GM12878 (cell line): ENCODE results near the gene MCCD1. TPM values are rescaled to one million over a fixed set of nuclear protein-coding genes. Genes with fewer than 3 reads are reported as not detected.

ENCODE experiments used
- ATAC-seq: fragments of 200-7000 bp; cut with Tn5 transposase; 3 replicates; pipeline ENCODE4 v1.9.1; 2020; ENCODE audit warnings: mild to moderate bottlenecking, moderate library complexity
- BruUV-seq: library from RNA; stranded (reverse); fragments of 400-500 nt; replicated peaks from 2 replicates; lab custom pipeline; 2021; lab: Mats Ljungman, UMichigan
- CTCF ChIA-PET: fragments of 300-600 bp; sonication (Branson Sonifier 250); formaldehyde crosslinking; extraction: SDS; loops from one replicate; lab custom pipeline; 2021; ENCODE audit warnings: inconsistent platforms; lab: Yijun Ruan, JAX
- POLR2A ChIA-PET: fragments of 350-600 bp; formaldehyde crosslinking; extraction: SDS; loops from one replicate; lab custom pipeline; 2021; ENCODE audit warnings: inconsistent platforms; lab: Charles Lee
- RAD21 ChIA-PET: fragments of 300-600 bp; sonication (Branson Sonifier 250); formaldehyde crosslinking; loops from one replicate; lab custom pipeline; 2023; ENCODE audit warnings: antibody characterized with exemption; ENCODE audit not compliant: unreplicated experiment; lab: Charles Lee
- SMC1A ChIA-PET: fragments of 300-600 bp; sonication (Branson Sonifier 250); formaldehyde crosslinking; loops from one replicate; lab custom pipeline; 2023; ENCODE audit not compliant: unreplicated experiment, uncharacterized antibody; lab: Charles Lee
- DNase-seq: peaks from one replicate; pipeline ENCODE4 v3.0.0-alpha.2; 2011; ENCODE audit warnings: low read depth, low spot score
- FAIRE-seq: peaks from 3 replicates; lab custom pipeline; 2011; peaks lifted over from hg19 to GRCh38; lab: Jason Lieb, UNC
- H2AFZ ChIP-seq: 2 replicates; pipeline ENCODE4 v1.6.0; 2011; ENCODE audit warnings: low read depth, low read length, control low read depth; ENCODE audit not compliant: control insufficient read depth
- H3K27ac ChIP-seq: 2 replicates; pipeline ENCODE4 v1.5.1; 2011; ENCODE audit warnings: control low read depth; ENCODE audit not compliant: control insufficient read depth, insufficient read depth
- H3K27me3 ChIP-seq, 2 experiments: replicated peaks in 1 of 2; 2 replicates each; pipeline versions ENCODE4 v1.6.0 to v1.6.1; 2011; ENCODE audit warnings: low read length in 1 of 2; ENCODE audit not compliant: control insufficient read depth in 2 of 2, insufficient read depth in 2 of 2
- H3K36me3 ChIP-seq, 2 experiments: 2 replicates each; pipeline ENCODE4 v1.5.1; 2011; ENCODE audit warnings: low read length in 1 of 2; ENCODE audit not compliant: control insufficient read depth in 2 of 2, insufficient read depth in 2 of 2
- H3K4me1 ChIP-seq: 2 replicates; pipeline ENCODE4 v1.6.1; 2011; ENCODE audit warnings: mild to moderate bottlenecking, low read length, moderate library complexity, mixed read lengths; ENCODE audit not compliant: control insufficient read depth, insufficient read depth
- H3K4me2 ChIP-seq: 2 replicates; pipeline ENCODE4 v1.6.0; 2011; ENCODE audit warnings: control low read depth; ENCODE audit not compliant: control insufficient read depth, insufficient read depth
- H3K4me3 ChIP-seq: fragments of 200-600 bp; sonication (generic); 2 replicates; pipeline ENCODE4 v1.5.1; 2016
- H3K79me2 ChIP-seq: 2 replicates; pipeline ENCODE4 v1.6.0; 2011; ENCODE audit warnings: low read length; ENCODE audit not compliant: control insufficient read depth, insufficient read depth
- H3K9ac ChIP-seq: 2 replicates; pipeline ENCODE4 v1.8.0; 2011; ENCODE audit warnings: low read length, control low read depth, mixed read lengths; ENCODE audit not compliant: control insufficient read depth, insufficient read depth
- H3K9me3 ChIP-seq: replicated peaks from 3 replicates; pipeline ENCODE4 v1.5.1; 2011; ENCODE audit warnings: mild to moderate bottlenecking, low read length; ENCODE audit not compliant: control insufficient read depth, insufficient read depth
- H4K20me1 ChIP-seq: 2 replicates; pipeline ENCODE4 v1.6.0; 2011; ENCODE audit not compliant: control insufficient read depth, insufficient read depth
- CBX3 ChIP-seq: fragments of 200-600 bp; sonication (generic); IDR thresholded peaks from 2 replicates; pipeline ENCODE4 v1.6.1; 2016; ENCODE audit warnings: low read depth, borderline replicate concordance
- CHD1 ChIP-seq: IDR thresholded peaks from 2 replicates; pipeline ENCODE4 v1.6.1; 2012; ENCODE audit warnings: low read depth, low read length, improper control_type of control experiment
- DPF2 ChIP-seq: fragments of 450-650 bp; IDR thresholded peaks from 2 replicates; pipeline ENCODE4 v1.6.1; 2017; ENCODE audit warnings: mild to moderate bottlenecking
- ESRRA ChIP-seq: IDR thresholded peaks from 2 replicates; pipeline ENCODE4 v1.6.1; 2012; ENCODE audit warnings: mild to moderate bottlenecking, low read length, improper control_type of control experiment
- FOXK2 ChIP-seq: fragments of 450-650 bp; IDR thresholded peaks from 2 replicates; pipeline ENCODE4 v1.6.1; 2017; ENCODE audit warnings: mild to moderate bottlenecking, moderate library complexity
- HDAC6 ChIP-seq: fragments of 200-600 bp; sonication (generic); IDR thresholded peaks from one replicate; pipeline ENCODE4 v1.8.0; 2017; ENCODE audit warnings: antibody characterized with exemption; ENCODE audit not compliant: unreplicated experiment
- MYC ChIP-seq: IDR thresholded peaks from 2 replicates; pipeline ENCODE4 v1.6.1; 2011; ENCODE audit warnings: mild to moderate bottlenecking, low read length, moderate library complexity, inconsistent platforms; ENCODE audit not compliant: insufficient read depth, insufficient replicate concordance, insufficient read length, severe bottlenecking
- NFYB ChIP-seq: IDR thresholded peaks from 2 replicates; pipeline ENCODE4 v1.6.1; 2011; ENCODE audit warnings: low read depth, mild to moderate bottlenecking, low read length, improper control_type of control experiment, moderate library complexity; ENCODE audit not compliant: insufficient read depth
- NR2C1 ChIP-seq: fragments of 450-650 bp; IDR thresholded peaks from 2 replicates; pipeline ENCODE4 v1.6.1; 2017; ENCODE audit warnings: antibody characterized with exemption, mild to moderate bottlenecking, moderate library complexity
- RBBP5 ChIP-seq: fragments of 200-600 bp; sonication (generic); conservative IDR thresholded peaks from 2 replicates; pipeline ENCODE4 v1.6.1; 2016
- SIN3A ChIP-seq: IDR thresholded peaks from 2 replicates; pipeline ENCODE4 v1.6.1; 2012; ENCODE audit warnings: low read depth, low read length, improper control_type of control experiment
- SIX5 ChIP-seq: IDR thresholded peaks from 2 replicates; pipeline ENCODE4 v1.6.1; 2011; ENCODE audit warnings: mild to moderate bottlenecking, low read depth, low read length, moderate library complexity; ENCODE audit not compliant: severe bottlenecking
- SMARCA5 ChIP-seq: fragments of 450-650 bp; IDR thresholded peaks from 2 replicates; pipeline ENCODE4 v1.6.1; 2017; ENCODE audit warnings: mild to moderate bottlenecking
- SRF ChIP-seq, 2 experiments: IDR thresholded peaks; 2 replicates each; pipeline ENCODE4 v1.6.1; 2011; ENCODE audit warnings: low read depth in 2 of 2, low read length in 2 of 2, mild to moderate bottlenecking in 1 of 2, moderate library complexity in 1 of 2
- STAT1 ChIP-seq: fragments of 450-650 bp; conservative IDR thresholded peaks from 2 replicates; pipeline ENCODE4 v1.6.1; 2014; ENCODE audit warnings: antibody characterized with exemption, mild to moderate bottlenecking
- WGBS: methylation state at CpG from one replicate; pipeline ENCODE4 v1.1.6; 2016; ENCODE audit warnings: low lambda C conversion rate; ENCODE audit not compliant: insufficient replicate concordance, insufficient coverage; ENCODE audit errors: missing lambda C conversion rate; 5-methylcytosine and 5-hydroxymethylcytosine counted together
- in situ Hi-C: fragments of 300-500 bp; cut with MboI; formaldehyde crosslinking; loops from 9 replicates; pipeline ENCODE4 v1.14.3; 2018; ENCODE audit warnings: mixed read lengths
- intact Hi-C: fragments of 100-400 bp; cut with micrococcal nuclease; formaldehyde crosslinking; loops from one replicate; pipeline ENCODE4 v1.14.2; 2022; ENCODE audit not compliant: unreplicated experiment
- polyA plus RNA-seq, 11 experiments: library from polyadenylated mRNA; depleted of rRNA in 4 of 11; unstranded in 6 of 11; stranded (reverse) in 5 of 11; fragments of >200 nt; fragmentation: Nextera tagmentation in 4 of 11; fragmentation: Illumina TruSeq in 1 of 11; extraction: Ambion mirVana in 4 of 11; extraction: Trizol in 1 of 11; gene quantifications; 1 replicate in 1 of 11; 2 replicates in 10 of 11; pipeline versions ENCODE4 v1.2.1 to v1.2.3, GENCODE V29; 2011 to 2016; ENCODE audit warnings: inconsistent platforms in 2 of 11, missing spikeins in 2 of 11, low read depth in 1 of 11
- total RNA-seq, 4 experiments: library from RNA; depleted of rRNA in 3 of 4; stranded (reverse); fragments of >200 nt in 3 of 4; fragmentation: Illumina TruSeq in 1 of 4; extraction: Trizol in 1 of 4; gene quantifications; 2 replicates each; pipeline versions ENCODE4 v1.2.1 to v1.2.3, GENCODE V29; 2013 to 2021
- TF ChIP-seq, protein P1 (sequence below): fragments of 450-650 bp; conservative IDR thresholded peaks from 2 replicates; pipeline ENCODE4 v1.6.1; 2017; ENCODE audit warnings: mild to moderate bottlenecking, moderate library complexity
- TF ChIP-seq, protein P2 (sequence below), 3 experiments: IDR thresholded peaks in 2 of 3; conservative IDR thresholded peaks in 1 of 3; 2 replicates each; pipeline ENCODE4 v1.5.1; 2011; ENCODE audit warnings: low read depth in 3 of 3, low read length in 3 of 3, mild to moderate bottlenecking in 3 of 3, control low read depth in 2 of 3, moderate library complexity in 2 of 3, inconsistent platforms in 1 of 3, mixed read lengths in 1 of 3; ENCODE audit not compliant: control insufficient read depth in 2 of 3, insufficient read depth in 1 of 3; ENCODE audit errors: extremely low read depth in 1 of 3
- TF ChIP-seq, protein P3 (sequence below): IDR thresholded peaks from 2 replicates; pipeline ENCODE4 v1.6.1; 2012; ENCODE audit warnings: mild to moderate bottlenecking, low read depth, low read length

Gene MCCD1
- total and polyA plus RNA-seq, 10 of the 15 experiments (the other 5 are each of a cell fraction or from before 2014, with no cell fraction given) = not detected

DNA sequence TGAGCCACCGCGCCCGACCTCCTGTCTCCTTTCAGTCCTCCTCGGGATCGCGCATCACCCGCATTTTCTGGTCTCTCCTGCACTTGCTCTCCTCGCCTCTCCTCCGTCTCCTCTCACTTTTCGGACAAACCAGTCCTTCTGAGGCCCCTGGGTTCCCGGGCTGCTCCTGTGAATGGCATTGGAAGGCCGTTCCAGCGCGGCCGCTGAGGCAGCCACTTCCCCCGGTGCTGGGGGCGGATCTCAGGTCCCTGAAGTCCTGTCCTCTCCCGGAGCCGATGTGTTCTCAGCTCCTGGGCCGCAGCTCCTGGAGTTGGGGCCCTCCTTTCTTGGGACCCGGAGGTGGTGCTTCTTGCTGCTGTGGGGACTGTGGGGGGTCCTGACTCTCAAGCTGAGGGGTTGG is 30.0 kb upstream of the MCCD1 start:
- no peak overlapping the region for H3K27ac ChIP-seq
- H3K27me3 ChIP-seq = no peaks in the 10 kb centered on the region
- ATAC-seq (no peak), DNase-seq (no peak), FAIRE-seq (no peak)
- 39% methylated on average over 21 of the region's 21 CpGs for WGBS
- peaks cover 92% of the 10 kb centered on the region for H3K79me2 ChIP-seq
- no TSS peak for BruUV-seq
- peak overlapping the region; percentile 65 for H3K4me3 ChIP-seq
- CTCF ChIA-PET = interaction anchor here (0.5 to 7.0 kb wide), 2 partner anchors 42 to 190 kb away, joined by 3 to 100 read pairs; partner anchors contain the start of gene DDX39B
- in situ Hi-C loops = no loop called here
- no peaks in the 10 kb centered on the region for H4K20me1 ChIP-seq
- SMC1A ChIA-PET = interaction anchor here (0.9 kb wide), 1 partner anchor 99 kb away, joined by 3 read pairs; no protein-coding TSS in a partner anchor
- peak overlapping the region; percentile 28; the same call in 1 of the 2 replicates for H3K9ac ChIP-seq
- 0 out of 2 replicates have a peak, but pooled peaks cover 2% of the 10 kb centered on the region for H3K4me1 ChIP-seq
- POLR2A ChIA-PET = interaction anchor here (0.6 to 1.2 kb wide), 2 partner anchors 10 to 99 kb away, joined by 4 to 6 read pairs; no protein-coding TSS in a partner anchor
- no peak overlapping the region for H2AFZ ChIP-seq
- RAD21 ChIA-PET = interaction anchor here (5.7 kb wide), 1 partner anchor 42 kb away, joined by 72 read pairs; the partner anchor contains the start of gene DDX39B
- intact Hi-C loops = loop anchor here (5.0 kb wide), 1 partner anchor 119 kb away; the partner anchor contains the start of gene AIF1
- no peaks in the 10 kb centered on the region for H3K9me3 ChIP-seq
- H3K36me3 ChIP-seq = no peaks in the 10 kb centered on the region
- peak overlapping the region; percentile 69; the same call in 1 of the 2 replicates for H3K4me2 ChIP-seq
- TF ChIP-seq, protein P1, sequence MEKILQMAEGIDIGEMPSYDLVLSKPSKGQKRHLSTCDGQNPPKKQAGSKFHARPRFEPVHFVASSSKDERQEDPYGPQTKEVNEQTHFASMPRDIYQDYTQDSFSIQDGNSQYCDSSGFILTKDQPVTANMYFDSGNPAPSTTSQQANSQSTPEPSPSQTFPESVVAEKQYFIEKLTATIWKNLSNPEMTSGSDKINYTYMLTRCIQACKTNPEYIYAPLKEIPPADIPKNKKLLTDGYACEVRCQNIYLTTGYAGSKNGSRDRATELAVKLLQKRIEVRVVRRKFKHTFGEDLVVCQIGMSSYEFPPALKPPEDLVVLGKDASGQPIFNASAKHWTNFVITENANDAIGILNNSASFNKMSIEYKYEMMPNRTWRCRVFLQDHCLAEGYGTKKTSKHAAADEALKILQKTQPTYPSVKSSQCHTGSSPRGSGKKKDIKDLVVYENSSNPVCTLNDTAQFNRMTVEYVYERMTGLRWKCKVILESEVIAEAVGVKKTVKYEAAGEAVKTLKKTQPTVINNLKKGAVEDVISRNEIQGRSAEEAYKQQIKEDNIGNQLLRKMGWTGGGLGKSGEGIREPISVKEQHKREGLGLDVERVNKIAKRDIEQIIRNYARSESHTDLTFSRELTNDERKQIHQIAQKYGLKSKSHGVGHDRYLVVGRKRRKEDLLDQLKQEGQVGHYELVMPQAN = no peak
- no peak for TF ChIP-seq SIX5
- TF ChIP-seq, protein P2, sequence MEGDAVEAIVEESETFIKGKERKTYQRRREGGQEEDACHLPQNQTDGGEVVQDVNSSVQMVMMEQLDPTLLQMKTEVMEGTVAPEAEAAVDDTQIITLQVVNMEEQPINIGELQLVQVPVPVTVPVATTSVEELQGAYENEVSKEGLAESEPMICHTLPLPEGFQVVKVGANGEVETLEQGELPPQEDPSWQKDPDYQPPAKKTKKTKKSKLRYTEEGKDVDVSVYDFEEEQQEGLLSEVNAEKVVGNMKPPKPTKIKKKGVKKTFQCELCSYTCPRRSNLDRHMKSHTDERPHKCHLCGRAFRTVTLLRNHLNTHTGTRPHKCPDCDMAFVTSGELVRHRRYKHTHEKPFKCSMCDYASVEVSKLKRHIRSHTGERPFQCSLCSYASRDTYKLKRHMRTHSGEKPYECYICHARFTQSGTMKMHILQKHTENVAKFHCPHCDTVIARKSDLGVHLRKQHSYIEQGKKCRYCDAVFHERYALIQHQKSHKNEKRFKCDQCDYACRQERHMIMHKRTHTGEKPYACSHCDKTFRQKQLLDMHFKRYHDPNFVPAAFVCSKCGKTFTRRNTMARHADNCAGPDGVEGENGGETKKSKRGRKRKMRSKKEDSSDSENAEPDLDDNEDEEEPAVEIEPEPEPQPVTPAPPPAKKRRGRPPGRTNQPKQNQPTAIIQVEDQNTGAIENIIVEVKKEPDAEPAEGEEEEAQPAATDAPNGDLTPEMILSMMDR (IDR thresholded peaks at IDR 0.05 in 2 of 3, conservative IDR thresholded peaks at IDR 0.05 in 1 of 3; ENCODE audit: control insufficient read depth in 2 of 3, extremely low read depth in 1 of 3, insufficient read depth in 1 of 3, low read depth in 3 of 3, low read length in 3 of 3) = no peak
- no peak for TF ChIP-seq RBBP5
- TF ChIP-seq NFYB = no peak
- no peak for TF ChIP-seq MYC
- no peak for TF ChIP-seq FOXK2
- no peak for TF ChIP-seq CBX3
- no peak for TF ChIP-seq STAT1
- TF ChIP-seq SIN3A = no peak
- no peak for TF ChIP-seq CHD1
- no peak for TF ChIP-seq DPF2
- TF ChIP-seq ESRRA = no peak
- TF ChIP-seq, protein P3, sequence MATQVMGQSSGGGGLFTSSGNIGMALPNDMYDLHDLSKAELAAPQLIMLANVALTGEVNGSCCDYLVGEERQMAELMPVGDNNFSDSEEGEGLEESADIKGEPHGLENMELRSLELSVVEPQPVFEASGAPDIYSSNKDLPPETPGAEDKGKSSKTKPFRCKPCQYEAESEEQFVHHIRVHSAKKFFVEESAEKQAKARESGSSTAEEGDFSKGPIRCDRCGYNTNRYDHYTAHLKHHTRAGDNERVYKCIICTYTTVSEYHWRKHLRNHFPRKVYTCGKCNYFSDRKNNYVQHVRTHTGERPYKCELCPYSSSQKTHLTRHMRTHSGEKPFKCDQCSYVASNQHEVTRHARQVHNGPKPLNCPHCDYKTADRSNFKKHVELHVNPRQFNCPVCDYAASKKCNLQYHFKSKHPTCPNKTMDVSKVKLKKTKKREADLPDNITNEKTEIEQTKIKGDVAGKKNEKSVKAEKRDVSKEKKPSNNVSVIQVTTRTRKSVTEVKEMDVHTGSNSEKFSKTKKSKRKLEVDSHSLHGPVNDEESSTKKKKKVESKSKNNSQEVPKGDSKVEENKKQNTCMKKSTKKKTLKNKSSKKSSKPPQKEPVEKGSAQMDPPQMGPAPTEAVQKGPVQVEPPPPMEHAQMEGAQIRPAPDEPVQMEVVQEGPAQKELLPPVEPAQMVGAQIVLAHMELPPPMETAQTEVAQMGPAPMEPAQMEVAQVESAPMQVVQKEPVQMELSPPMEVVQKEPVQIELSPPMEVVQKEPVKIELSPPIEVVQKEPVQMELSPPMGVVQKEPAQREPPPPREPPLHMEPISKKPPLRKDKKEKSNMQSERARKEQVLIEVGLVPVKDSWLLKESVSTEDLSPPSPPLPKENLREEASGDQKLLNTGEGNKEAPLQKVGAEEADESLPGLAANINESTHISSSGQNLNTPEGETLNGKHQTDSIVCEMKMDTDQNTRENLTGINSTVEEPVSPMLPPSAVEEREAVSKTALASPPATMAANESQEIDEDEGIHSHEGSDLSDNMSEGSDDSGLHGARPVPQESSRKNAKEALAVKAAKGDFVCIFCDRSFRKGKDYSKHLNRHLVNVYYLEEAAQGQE = no peak
- TF ChIP-seq SRF (IDR thresholded peaks at IDR 0.05; ENCODE audit: low read depth in 2 of 2, low read length in 2 of 2) = no peak
- no peak for TF ChIP-seq HDAC6
- no peak for TF ChIP-seq NR2C1
- no peak for TF ChIP-seq SMARCA5
